SK-N-MC (cell line): ENCODE results near the gene TJP1.

Experiments
- DNase-seq: peaks from one replicate; pipeline ENCODE4 v3.0.0-alpha.2; 2011; ENCODE audit warnings: low read depth, low spot score
- H3K27ac ChIP-seq: fragments of 200-600 bp; sonication (generic); 2 replicates; pipeline ENCODE4 v1.5.1; 2016; ENCODE audit warnings: mixed run types
- H3K36me3 ChIP-seq: fragments of 200-600 bp; sonication (generic); 2 replicates; pipeline ENCODE4 v1.6.1; 2017; ENCODE audit warnings: antibody characterized with exemption, low read length, mixed read lengths; ENCODE audit not compliant: insufficient read depth
- H3K4me3 ChIP-seq: fragments of 200-600 bp; sonication (generic); 2 replicates; pipeline ENCODE4 v1.5.1; 2016
- H3K9ac ChIP-seq: fragments of 200-600 bp; sonication (generic); 2 replicates; pipeline ENCODE4 v1.8.0; 2017; ENCODE audit warnings: mixed run types, mixed read lengths; ENCODE audit not compliant: insufficient read length
- H3K9me3 ChIP-seq: fragments of 200-600 bp; sonication (generic); 2 replicates; pipeline ENCODE4 v1.6.1; 2017; ENCODE audit warnings: low read depth, mild to moderate bottlenecking, antibody characterized with exemption, low read length, moderate library complexity, mixed read lengths
- EZH2 ChIP-seq: fragments of 200-600 bp; sonication (generic); IDR thresholded peaks from one replicate; pipeline ENCODE4 v1.6.1; 2017; ENCODE audit warnings: antibody characterized with exemption
- FOXP2 ChIP-seq: optimal IDR thresholded peaks from 2 replicates; pipeline ENCODE3; 2011; ENCODE audit warnings: mild to moderate bottlenecking, moderate library complexity; ENCODE audit not compliant: insufficient read depth; ENCODE audit errors: extremely low read length, control extremely low read depth
- POLR2AphosphoS5 ChIP-seq: IDR thresholded peaks from 2 replicates; pipeline ENCODE4 v1.6.1; 2012; ENCODE audit warnings: mild to moderate bottlenecking, low read depth, low read length, borderline replicate concordance

Gene TJP1

GRCh38 chr15:29799859-29800258 is 22.4 kb downstream of the TJP1 start:
- TF ChIP-seq FOXP2 (no peak), EZH2 (no peak), POLR2AphosphoS5 (no peak)
- H3K9me3 ChIP-seq: no peaks in the 10 kb centered on the region
- no peak overlapping the region for H3K27ac ChIP-seq
- H3K9ac ChIP-seq: no peak overlapping the region
- no peak overlapping the region for H3K4me3 ChIP-seq
- no peak for DNase-seq
- H3K36me3 ChIP-seq: no peaks in the 10 kb centered on the region

- no peak for DNase-seq
These were observed 26.7 kb downstream of the TJP1 start for GRCh38 chr15:29795610-29796009.

GRCh38 chr15:29792426-29793159 is 29.7 kb downstream of the TJP1 start:
- no peak for DNase-seq
- Histone ChIP-seq H3K9me3 (no peaks in the 10 kb centered on the region), H3K4me3 (no peak overlapping the region), H3K9ac (no peak overlapping the region), H3K36me3 (no peaks in the 10 kb centered on the region), H3K27ac (no peak overlapping the region)
- TF ChIP-seq POLR2AphosphoS5 (no peak), EZH2 (no peak), FOXP2 (no peak)

More at GRCh38 chr15:29795610-29796009, 26.7 kb downstream of the TJP1 start:
- Histone ChIP-seq H3K9me3 (no peaks in the 10 kb centered on the region), H3K27ac (no peak overlapping the region), H3K36me3 (no peaks in the 10 kb centered on the region), H3K4me3 (no peak overlapping the region), H3K9ac (no peak overlapping the region)
- no peak for TF ChIP-seq POLR2AphosphoS5
- TF ChIP-seq FOXP2: no peak
- TF ChIP-seq EZH2: no peak

- Histone ChIP-seq H3K9me3 (no peaks in the 10 kb centered on the region), H3K4me3 (no peak overlapping the region), H3K36me3 (no peaks in the 10 kb centered on the region), H3K9ac (no peak overlapping the region), H3K27ac (no peak overlapping the region)
- no peak for TF ChIP-seq EZH2
- no peak for TF ChIP-seq FOXP2
- no peak for TF ChIP-seq POLR2AphosphoS5
- DNase-seq: no peak
These were observed 31.7 kb downstream of the TJP1 start for GRCh38 chr15:29790607-29791006.

- H3K36me3 ChIP-seq: no peaks in the 10 kb centered on the region
- no peak for TF ChIP-seq EZH2
- TF ChIP-seq POLR2AphosphoS5: no peak
- TF ChIP-seq FOXP2: no peak
- no peaks in the 10 kb centered on the region for H3K9me3 ChIP-seq
- no peak overlapping the region for H3K9ac ChIP-seq
- no peak overlapping the region for H3K4me3 ChIP-seq
- no peak for DNase-seq
- H3K27ac ChIP-seq: no peak overlapping the region
These were observed 32.4 kb downstream of the TJP1 start for GRCh38 chr15:29789871-29790270.

GRCh38 chr15:29788433-29789034 is 33.7 kb downstream of the TJP1 start:
- Histone ChIP-seq H3K4me3 (no peak overlapping the region), H3K9ac (no peak overlapping the region), H3K9me3 (no peaks in the 10 kb centered on the region), H3K36me3 (no peaks in the 10 kb centered on the region), H3K27ac (no peak overlapping the region)
- TF ChIP-seq EZH2: no peak
- no peak for DNase-seq

- Histone ChIP-seq H3K4me3 (no peak overlapping the region), H3K36me3 (no peaks in the 10 kb centered on the region), H3K9ac (no peak overlapping the region), H3K9me3 (no peaks in the 10 kb centered on the region), H3K27ac (no peak overlapping the region)
- DNase-seq: no peak
- TF ChIP-seq EZH2 (no peak), FOXP2 (no peak), POLR2AphosphoS5 (no peak)
These were observed 34.5 kb downstream of the TJP1 start for GRCh38 chr15:29787767-29788166.

- no peaks in the 10 kb centered on the region for H3K36me3 ChIP-seq
- DNase-seq: no peak
- TF ChIP-seq EZH2 (no peak), FOXP2 (no peak), POLR2AphosphoS5 (no peak)
- H3K27ac ChIP-seq: no peak overlapping the region
- H3K4me3 ChIP-seq: no peak overlapping the region
- no peaks in the 10 kb centered on the region for H3K9me3 ChIP-seq
- H3K9ac ChIP-seq: no peak overlapping the region
These were observed 36.6 kb downstream of the TJP1 start for GRCh38 chr15:29785642-29786041.
